Measurements from ENCODE around the gene TOR1AIP2.
"Not testable (repeated sequence)": the region's sequence is repeated elsewhere in the genome, so short reads cannot be mapped to it uniquely, and the experiment has no call there.

Gene TOR1AIP2

DNA sequence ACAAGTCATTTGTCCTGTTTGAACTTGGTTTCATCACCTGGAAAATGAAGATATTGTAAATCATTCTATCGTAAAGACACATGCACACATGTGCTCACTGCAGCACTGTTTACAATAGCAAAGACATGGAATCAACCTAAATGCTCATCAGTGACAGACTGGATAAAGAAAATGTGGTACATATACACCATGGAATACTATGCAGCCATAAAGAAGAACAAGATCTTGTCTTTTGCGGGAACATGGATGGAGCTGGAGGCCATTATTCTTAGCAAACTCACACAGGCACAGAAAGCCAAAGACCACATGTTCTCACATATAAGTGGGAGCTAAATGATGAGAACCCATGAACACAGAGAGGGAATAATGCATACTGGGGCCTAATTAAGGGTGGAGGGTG is 73.2 kb downstream of the TOR1AIP2 start:
- DNase-seq = not testable (repeated sequence)

DNA sequence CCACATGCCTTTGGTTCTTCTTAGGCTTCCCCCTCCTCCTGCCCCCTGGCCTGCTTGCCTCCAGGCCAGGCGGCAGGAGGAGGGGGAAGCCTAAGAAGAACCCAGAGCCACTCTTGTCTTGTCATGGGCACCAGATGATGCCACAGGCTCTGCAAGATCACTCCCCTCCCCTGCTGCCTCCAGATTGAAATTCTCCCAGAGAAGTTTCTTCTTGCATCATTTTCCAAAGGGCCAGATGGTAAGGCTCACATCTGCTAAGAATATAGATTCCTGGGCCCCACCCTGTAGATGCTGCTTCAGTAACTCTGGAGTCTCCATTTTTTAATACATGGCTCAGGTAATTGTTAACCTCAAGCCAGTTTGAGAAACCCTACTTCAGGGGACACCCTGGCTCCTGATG is 73.7 kb downstream of the TOR1AIP2 start:
- DNase-seq = no peak

DNA sequence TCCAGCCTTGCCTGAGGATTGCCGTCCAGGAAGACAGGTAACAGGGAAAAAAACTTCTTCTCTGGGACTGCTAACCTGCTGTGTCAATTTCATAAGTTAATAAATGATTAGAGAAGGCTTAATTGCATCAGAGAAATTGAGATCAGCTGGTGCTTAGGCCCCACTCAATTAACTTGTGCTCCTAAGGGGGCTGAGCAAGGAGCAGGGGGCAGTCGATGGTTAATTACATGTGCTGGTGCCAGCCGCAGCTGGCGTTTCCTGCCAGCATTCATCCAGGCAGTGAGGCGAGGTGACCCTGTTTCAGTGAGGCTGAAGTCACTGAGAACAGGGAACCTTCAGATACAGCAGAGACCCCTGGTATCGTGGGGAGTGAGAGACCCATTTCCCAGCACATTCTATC is 74.5 kb downstream of the TOR1AIP2 start:
- DNase-seq = no peak

DNA sequence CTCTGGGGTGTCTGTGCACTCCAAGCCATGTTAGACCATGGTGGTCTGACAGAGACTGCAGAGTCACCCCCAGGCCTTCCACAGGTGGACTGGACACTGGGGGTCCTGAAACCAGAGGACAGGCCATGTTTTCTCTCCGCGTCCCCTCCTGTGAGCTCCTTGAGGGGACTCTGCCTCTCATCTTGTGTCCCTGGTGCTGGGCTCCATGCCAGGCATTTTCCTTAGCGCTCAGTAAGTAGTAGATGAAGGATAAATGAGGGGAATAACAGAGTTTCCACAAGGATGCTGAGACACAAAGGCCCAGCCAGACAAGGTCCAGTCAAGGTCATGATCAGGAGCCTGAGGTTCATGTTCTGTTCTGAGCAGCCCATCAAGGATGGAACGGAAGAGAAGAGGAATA is 77.1 kb downstream of the TOR1AIP2 start:
- no peak for DNase-seq

DNA sequence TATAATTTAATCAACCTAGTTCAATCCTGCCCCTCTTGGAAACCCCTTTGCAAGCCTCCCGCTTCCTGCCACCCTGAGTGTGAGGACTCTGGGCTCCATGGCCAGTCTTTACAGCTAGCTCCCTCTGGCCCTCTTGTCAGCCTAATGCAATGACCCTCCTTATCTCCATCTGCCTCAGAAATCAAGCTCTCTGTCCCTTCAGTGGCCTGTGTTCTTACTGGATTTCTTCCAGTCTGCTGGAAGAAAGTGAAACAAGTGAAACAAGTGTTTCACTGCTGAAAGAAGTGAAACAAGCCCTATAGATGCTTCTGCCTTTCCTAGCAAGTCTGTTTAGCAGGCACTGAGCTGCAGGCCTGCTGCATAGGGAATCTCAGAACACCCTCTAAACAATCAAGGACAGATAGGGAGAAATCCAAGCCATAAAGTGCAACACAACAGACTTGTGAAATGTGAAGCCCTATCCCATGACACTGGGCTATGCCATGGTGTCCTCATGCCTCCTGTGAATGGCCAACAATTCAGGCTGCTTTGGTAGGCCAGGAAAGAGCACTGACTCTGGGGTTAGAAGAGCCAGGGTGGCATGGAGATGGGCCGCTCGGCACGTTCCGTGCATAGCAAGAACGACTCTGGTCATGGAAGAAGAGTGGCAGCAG is 78.6 kb downstream of the TOR1AIP2 start:
- DNase-seq = no peak

DNA sequence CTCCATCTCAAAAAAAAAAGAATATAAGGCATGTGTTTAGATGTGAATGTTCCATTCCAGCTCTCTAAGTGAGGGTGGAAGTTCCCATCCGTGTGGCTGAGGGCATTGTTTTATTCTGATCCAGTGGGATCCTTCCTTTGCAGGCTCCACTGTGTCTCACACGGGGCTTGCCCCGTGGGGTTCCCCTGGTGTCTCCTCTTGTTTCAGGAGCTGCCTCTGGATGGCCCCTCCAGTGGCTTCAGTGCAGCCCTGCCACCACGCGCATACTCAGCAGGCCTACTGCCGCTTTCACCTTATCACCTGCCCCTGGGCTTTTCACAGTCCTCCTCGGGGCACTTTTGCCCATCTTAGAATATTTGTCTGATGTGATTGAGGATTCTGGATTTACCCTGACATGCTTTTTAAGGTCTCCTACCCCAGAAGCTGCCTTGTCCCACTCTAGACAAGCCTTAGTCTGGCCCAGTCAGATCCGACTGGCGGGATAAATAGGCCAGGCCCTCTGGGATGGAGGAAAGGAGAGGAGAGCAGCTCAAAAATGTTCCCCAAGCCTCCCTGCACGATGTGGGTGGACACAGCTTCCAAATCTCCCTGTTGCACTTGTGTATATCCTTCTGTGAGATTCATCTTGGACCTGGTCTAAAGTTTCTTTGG is 79.3 kb downstream of the TOR1AIP2 start:
- no peak for DNase-seq

DNA sequence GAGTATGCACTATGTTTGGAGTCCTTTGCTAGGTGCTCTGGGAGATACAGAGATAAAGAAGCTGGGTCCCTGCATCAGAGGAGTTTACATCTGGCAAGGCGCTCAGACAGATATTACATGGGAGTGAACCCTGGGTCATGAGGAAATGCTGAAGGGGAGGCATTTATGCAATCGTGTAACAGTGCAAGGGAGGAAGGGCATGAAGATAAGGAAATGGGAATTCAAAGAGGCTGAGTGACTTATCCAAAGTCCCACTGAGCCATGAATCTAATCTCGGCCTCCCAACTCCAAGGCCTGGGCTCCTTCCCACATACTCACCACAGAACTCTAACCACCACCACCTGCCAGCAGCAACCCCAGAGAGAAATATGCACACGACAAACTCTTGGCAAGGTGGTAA is 82.9 kb downstream of the TOR1AIP2 start:
- no peak for DNase-seq

DNA sequence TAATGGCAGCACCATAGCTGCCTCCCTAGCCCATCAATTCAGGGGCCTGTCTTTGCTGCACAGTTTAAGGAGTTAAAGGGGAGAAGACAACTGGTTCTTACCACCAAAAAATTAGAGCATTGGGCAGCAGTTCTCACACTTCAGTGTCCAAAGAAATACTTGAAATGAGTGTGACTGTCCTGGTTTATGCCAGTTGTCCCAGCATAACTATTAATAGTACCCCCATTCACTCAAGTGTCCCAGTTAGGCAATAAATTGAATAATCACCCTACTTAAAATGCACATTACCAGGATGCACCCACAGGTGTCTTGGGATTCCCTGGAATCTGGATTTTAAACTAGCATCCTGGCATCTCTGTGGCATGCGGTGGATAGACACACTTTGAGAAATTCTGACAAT is 83.5 kb downstream of the TOR1AIP2 start:
- no peak for DNase-seq

DNA sequence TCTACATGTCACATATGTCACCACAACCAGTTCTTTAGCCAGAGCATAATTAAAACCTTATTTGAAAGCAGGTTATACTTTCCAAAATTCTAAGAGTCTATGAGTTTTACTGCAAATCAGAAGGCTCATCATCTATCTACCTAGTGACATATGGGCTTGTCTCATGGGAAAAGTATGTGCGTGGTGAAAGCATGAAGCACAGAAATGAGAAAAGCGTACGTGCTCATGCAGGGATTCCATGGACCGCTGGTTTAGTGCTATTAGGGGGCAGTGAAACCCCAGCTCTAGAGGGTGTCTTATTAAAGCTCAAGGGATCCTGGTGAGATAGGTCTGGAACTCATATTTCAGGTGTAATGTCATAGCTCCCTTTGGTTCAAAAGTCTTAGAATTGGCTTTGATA is 84.3 kb downstream of the TOR1AIP2 start:
- DNase-seq = no peak
